Kidney tubule cell (primary cell): ENCODE data around the gene PRMT7.
A peak's percentile ranks its signal among the peaks of the same experiment; 100 is the strongest.

ENCODE experiments used
- DNase-seq: peaks from one replicate; pipeline ENCODE4 v3.0.0-alpha.2; 2018; ENCODE audit warnings: low spot score

The PRMT7 gene

GRCh38 chr16:68347605-68348004 lies 36.8 kb downstream of the PRMT7 start:
- DNase-seq, result no peak

GRCh38 chr16:68348639-68349445 lies 38.0 kb downstream of the PRMT7 start:
- no peak for DNase-seq

- no peak for DNase-seq
These were observed 39.1 kb downstream of the PRMT7 start for GRCh38 chr16:68349838-68350410.

GRCh38 chr16:68350813-68351350 lies 40.1 kb downstream of the PRMT7 start:
- no peak for DNase-seq

- no peak for DNase-seq
These were observed 40.6 kb downstream of the PRMT7 start for GRCh38 chr16:68351463-68351862.

- peak; percentile 18 for DNase-seq
These were observed 41.2 kb downstream of the PRMT7 start for GRCh38 chr16:68351991-68352431.

GRCh38 chr16:68353366-68353765 lies 42.5 kb downstream of the PRMT7 start:
- DNase-seq, result no peak

GRCh38 chr16:68354816-68355215 lies 44.0 kb downstream of the PRMT7 start:
- no peak for DNase-seq

- no peak for DNase-seq
These were observed 44.8 kb downstream of the PRMT7 start for GRCh38 chr16:68355447-68356248.

GRCh38 chr16:68356249-68356918 lies 45.6 kb downstream of the PRMT7 start:
- DNase-seq, result no peak

- DNase-seq, result no peak
These were observed 46.1 kb downstream of the PRMT7 start for GRCh38 chr16:68356919-68357286.

GRCh38 chr16:68357521-68357922 lies 46.7 kb downstream of the PRMT7 start:
- DNase-seq, result no peak

GRCh38 chr16:68357923-68358322 lies 47.1 kb downstream of the PRMT7 start:
- DNase-seq, result no peak

- no peak for DNase-seq
These were observed 48.1 kb downstream of the PRMT7 start for GRCh38 chr16:68358951-68359350.

GRCh38 chr16:68359398-68360191 lies 48.8 kb downstream of the PRMT7 start:
- DNase-seq, result no peak

GRCh38 chr16:68360547-68360946 lies 49.7 kb downstream of the PRMT7 start:
- DNase-seq, result no peak

- DNase-seq, result no peak
These were observed 50.1 kb downstream of the PRMT7 start for GRCh38 chr16:68360956-68361355.

GRCh38 chr16:68361485-68361884 lies 50.7 kb downstream of the PRMT7 start:
- no peak for DNase-seq

GRCh38 chr16:68362262-68362913 lies 51.6 kb downstream of the PRMT7 start:
- no peak for DNase-seq

GRCh38 chr16:68362947-68363657 lies 52.3 kb downstream of the PRMT7 start:
- DNase-seq, result no peak
